ENCODE measurements around the gene EXOC3.
A peak's percentile ranks its signal among the peaks of the same experiment; 100 is the strongest.

Gene EXOC3

GRCh38 chr5:428754-429452, 14.1 kb upstream of the EXOC3 start:
- no peak overlapping the region for H3K4me3 ChIP-seq (ENCODE audit: low read depth, low read length)
- no peak for TF ChIP-seq CTCF (IDR thresholded peaks at IDR 0.05; ENCODE audit: borderline replicate concordance, insufficient read depth, low read depth, low read length)

DNA sequence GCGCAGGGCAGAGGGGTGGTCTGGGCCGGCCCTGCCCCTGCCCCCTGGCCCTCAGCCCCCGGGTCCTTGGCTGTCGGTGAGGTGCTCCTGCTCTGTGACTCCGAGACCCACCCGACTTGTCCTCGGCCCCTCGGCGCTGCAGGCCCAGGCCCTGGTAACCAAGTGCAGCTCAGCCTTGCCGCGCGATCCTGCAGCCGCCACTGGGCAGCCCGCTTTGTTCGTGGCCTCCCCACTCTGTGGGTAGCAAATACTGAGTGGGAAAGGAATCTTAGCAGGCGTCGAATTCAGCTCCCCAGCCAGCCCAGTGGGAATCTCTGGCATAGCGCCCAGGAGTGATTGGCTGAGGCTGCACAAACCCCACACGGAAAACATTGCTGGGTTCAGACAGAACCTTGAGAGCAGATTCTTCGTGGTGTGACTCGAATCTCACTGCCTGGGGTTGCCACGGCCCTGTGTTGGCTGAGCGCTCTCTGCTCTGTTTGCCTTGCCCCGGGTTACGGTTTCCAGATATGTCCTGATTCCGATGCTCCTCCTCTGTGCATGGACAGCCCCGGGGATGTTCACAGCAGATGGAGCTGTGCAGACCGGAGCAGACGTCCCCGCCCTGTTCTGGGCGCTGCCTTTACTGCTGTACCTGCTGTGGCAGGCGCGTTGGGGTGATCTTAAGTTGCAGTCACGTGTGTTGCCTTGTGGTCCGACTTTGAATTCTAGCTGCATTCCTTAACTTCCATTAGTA, 13.4 kb upstream of the EXOC3 start:
- H3K4me3 ChIP-seq (ENCODE audit: low read depth, low read length), result no peak overlapping the region
- no peak for TF ChIP-seq CTCF (IDR thresholded peaks at IDR 0.05; ENCODE audit: borderline replicate concordance, insufficient read depth, low read depth, low read length)

DNA sequence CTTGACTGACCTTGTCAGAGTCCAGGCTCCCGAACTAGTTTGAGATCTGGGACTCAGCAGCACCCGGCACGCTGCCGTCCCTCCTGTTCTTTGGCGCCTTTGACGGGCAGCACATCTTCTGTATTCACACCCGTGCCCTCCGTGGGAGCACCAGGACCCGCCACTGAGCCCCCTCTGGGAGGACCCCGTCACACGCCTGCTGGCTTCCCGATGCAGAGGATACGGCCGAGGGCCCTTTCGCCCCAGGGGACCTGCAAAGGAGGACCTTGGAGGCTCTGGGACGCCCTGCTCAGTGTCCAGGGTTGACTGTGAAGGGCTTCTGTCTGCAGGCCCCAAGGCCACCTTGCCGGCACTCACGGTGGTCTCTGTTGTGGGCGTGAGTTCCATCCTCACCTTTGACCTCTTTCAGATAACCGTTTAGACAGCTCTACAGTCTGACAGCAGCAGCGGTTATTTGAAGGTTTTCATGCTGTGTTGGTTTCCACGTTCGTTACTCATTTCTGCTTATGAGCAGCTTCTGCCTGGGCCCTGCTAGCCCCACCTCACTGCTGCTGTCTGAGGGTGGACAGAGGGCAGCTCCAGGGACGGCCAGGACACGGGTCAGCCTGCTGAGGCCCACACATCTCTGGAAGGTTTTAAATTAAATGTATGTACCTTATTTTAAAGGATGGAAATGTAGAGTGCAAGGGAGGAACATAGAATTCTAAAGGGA, 12.6 kb upstream of the EXOC3 start:
- no peak overlapping the region for H3K4me3 ChIP-seq (ENCODE audit: low read depth, low read length)
- TF ChIP-seq CTCF (IDR thresholded peaks at IDR 0.05; ENCODE audit: borderline replicate concordance, insufficient read depth, low read depth, low read length), result no peak

DNA sequence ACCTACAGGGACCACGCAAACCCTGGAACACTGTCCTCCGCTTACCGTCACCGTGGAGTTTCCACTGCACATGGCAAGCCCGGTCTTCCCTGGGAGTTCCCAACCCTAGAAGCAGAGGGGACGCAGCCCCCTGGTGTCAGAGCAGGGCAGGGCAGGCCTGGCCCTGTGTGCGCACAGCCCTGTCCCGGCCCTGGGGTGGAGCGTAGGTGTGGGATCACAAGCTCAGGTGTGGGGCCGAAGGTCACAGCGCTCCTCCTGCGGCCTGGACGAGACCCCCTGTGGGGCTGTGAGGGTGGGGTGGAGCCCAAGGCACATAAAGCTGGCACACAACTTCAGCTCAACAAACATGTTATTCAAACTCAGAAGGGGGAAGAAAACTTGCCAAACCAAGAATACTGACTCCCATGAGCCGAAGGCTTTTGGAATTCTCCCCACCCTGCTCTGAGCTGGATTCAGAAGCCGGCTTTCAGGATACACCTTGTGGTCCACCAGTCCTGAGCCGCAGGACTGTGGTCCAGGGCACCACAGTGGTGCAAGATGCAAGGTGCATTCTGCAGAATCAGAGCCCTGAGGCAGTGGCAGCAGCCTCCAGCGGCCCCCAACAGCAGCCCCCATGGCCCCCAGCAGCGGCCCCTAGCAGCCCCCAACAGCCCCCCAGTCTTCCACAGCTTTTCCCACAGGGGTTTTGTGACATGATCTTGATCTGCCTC, 11.8 kb upstream of the EXOC3 start:
- no peak overlapping the region for H3K4me3 ChIP-seq (ENCODE audit: low read depth, low read length)

DNA sequence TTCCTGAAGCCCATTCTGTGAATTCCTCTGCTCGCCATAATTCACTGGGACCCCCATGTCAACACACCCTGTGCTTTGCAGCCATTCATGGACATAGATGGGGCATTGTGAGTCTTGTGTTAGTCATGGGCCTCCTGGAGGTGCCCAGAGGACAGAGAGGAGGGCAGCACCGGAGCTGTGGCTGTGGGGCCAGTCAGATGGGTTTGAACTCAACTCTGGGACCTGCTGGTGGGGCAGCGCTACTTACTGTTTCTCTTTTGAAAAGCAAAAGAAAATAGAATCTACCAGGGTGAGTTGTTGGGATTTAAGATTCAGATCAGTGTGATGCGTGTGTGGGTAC, 11.3 kb upstream of the EXOC3 start:
- no peak overlapping the region for H3K4me3 ChIP-seq (ENCODE audit: low read depth, low read length)
- no peak for TF ChIP-seq CTCF (IDR thresholded peaks at IDR 0.05; ENCODE audit: borderline replicate concordance, insufficient read depth, low read depth, low read length)

More for the DNA sequence above, 11.8 kb upstream of the EXOC3 start:
- TF ChIP-seq CTCF (IDR thresholded peaks at IDR 0.05; ENCODE audit: borderline replicate concordance, insufficient read depth, low read depth, low read length), result peak; percentile 91

- no peak for TF ChIP-seq CTCF (IDR thresholded peaks at IDR 0.05; ENCODE audit: borderline replicate concordance, insufficient read depth, low read depth, low read length)
- H3K4me3 ChIP-seq (ENCODE audit: low read depth, low read length), result no peak overlapping the region
These were observed 10.6 kb upstream of the EXOC3 start for GRCh38 chr5:432201-432927.

Measured in GM12875 (cell line).